Measurements from ENCODE around the gene LY6G5C.
A peak's percentile ranks its signal among the peaks of the same experiment; 100 is the strongest.

DNA sequence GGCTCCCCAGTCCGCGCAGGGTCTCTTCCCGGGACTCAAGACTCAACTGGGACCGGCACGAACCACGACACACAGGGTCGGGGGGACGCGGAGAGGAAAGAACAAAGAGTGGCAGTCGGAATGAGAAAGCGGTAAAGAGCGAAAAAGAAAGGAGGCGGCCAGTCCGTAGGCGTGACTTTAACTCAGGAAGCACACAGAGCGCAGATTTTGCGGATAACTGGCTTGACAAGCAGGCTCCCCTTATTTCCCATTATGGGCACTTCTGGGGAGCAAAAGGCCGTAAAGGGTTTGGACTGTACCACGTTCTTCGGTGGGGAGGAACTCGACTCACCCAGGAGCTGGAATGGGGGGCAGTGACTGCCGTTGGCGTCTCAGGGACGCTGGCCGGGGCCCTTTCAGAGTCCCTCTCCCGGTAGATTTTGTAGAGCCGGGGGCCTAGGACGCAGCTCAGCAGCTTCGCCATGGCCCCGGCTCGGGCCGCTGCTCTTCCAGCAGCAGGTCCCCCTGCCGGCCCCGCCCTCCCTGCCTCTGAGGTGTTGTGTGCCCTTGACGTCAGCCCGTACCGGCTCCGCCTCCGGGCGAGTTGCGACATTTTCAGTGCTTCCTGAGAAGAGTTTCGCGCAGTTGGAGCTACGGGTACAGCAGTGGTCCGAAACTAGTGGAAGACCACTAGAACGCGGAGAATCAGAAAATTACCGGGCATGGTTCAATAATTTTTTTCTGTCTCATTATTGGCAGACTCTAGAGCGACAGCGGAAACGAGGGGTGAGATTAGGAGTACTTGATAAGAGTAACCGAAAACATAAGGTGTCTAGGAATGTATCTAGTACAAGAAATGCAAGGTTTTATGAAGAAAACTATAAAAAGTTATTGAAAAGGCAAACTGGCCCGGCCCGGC lies 22.2 kb upstream of the LY6G5C start, which contains the start of gene ABHD16A:
- TF ChIP-seq, protein P1, sequence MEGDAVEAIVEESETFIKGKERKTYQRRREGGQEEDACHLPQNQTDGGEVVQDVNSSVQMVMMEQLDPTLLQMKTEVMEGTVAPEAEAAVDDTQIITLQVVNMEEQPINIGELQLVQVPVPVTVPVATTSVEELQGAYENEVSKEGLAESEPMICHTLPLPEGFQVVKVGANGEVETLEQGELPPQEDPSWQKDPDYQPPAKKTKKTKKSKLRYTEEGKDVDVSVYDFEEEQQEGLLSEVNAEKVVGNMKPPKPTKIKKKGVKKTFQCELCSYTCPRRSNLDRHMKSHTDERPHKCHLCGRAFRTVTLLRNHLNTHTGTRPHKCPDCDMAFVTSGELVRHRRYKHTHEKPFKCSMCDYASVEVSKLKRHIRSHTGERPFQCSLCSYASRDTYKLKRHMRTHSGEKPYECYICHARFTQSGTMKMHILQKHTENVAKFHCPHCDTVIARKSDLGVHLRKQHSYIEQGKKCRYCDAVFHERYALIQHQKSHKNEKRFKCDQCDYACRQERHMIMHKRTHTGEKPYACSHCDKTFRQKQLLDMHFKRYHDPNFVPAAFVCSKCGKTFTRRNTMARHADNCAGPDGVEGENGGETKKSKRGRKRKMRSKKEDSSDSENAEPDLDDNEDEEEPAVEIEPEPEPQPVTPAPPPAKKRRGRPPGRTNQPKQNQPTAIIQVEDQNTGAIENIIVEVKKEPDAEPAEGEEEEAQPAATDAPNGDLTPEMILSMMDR (optimal IDR thresholded peaks at IDR 0.05 in 1 of 3, IDR thresholded peaks at IDR 0.05 in 1 of 3, conservative IDR thresholded peaks at IDR 0.05 in 1 of 3; ENCODE audit: extremely low read depth in 1 of 3, insufficient read depth in 2 of 3, low read length in 3 of 3): peak in 1 of 3 experiments; percentile 14
- no peak for TF ChIP-seq EZH2 (IDR thresholded peaks at IDR 0.05; ENCODE audit: low read length)

All from keratinocyte (primary cell).